ENCODE measurements around the gene BABAM2. TPM values are rescaled to one million over a fixed set of nuclear protein-coding genes. Genes with fewer than 3 reads are reported as not detected.

Gene BABAM2
- total and polyA plus RNA-seq, 2 experiments from 2014 or later: 28.8 to 43.6 TPM

- H3K79me2 ChIP-seq: peaks cover 2% of the 10 kb centered on the region
- no peaks in the 10 kb centered on the region for H3K36me3 ChIP-seq (replicated peaks; ENCODE audit: insufficient read depth, low read depth)
- H4K20me1 ChIP-seq (ENCODE audit: insufficient read depth, poor library complexity, severe bottlenecking): no peaks in the 10 kb centered on the region
- H3K27me3 ChIP-seq: no peaks in the 10 kb centered on the region
- H3K27ac ChIP-seq: no peak overlapping the region
- no peak for DNase-seq (ENCODE audit: low spot score)
- no peaks in the 10 kb centered on the region for H3K9me3 ChIP-seq (ENCODE audit: low read depth)
- no peaks in the 10 kb centered on the region for H3K4me1 ChIP-seq (ENCODE audit: insufficient read depth)
- H3K4me3 ChIP-seq: no peak overlapping the region
- H2AFZ ChIP-seq: no peak overlapping the region
- no peaks in the 10 kb centered on the region for H3K9me2 ChIP-seq (replicated peaks; ENCODE audit: insufficient read depth)
- no peak overlapping the region for H3K4me2 ChIP-seq
- TF ChIP-seq CTCF (IDR thresholded peaks at IDR 0.05; ENCODE audit: poor library complexity) (no peak), EZH2phosphoT487 (IDR thresholded peaks at IDR 0.05; ENCODE audit: low read depth, severe bottlenecking, unreplicated experiment) (no peak), EZH2 (IDR thresholded peaks at IDR 0.05; ENCODE audit: borderline replicate concordance) (no peak)
Measured at GRCh38 chr2:28000287-28000686, 109.8 kb downstream of the BABAM2 start.

- Histone ChIP-seq H3K27ac (no peak overlapping the region), H4K20me1 (ENCODE audit: insufficient read depth, poor library complexity, severe bottlenecking) (no peaks in the 10 kb centered on the region), H3K79me2 (peaks cover 2% of the 10 kb centered on the region), H3K36me3 (replicated peaks; ENCODE audit: insufficient read depth, low read depth) (no peaks in the 10 kb centered on the region), H3K27me3 (no peaks in the 10 kb centered on the region), H3K9me2 (replicated peaks; ENCODE audit: insufficient read depth) (no peaks in the 10 kb centered on the region), H3K9me3 (ENCODE audit: low read depth) (no peaks in the 10 kb centered on the region), H2AFZ (no peak overlapping the region), H3K4me3 (no peak overlapping the region), H3K4me2 (no peak overlapping the region), H3K4me1 (ENCODE audit: insufficient read depth) (no peaks in the 10 kb centered on the region)
- WGBS (ENCODE audit: low lambda C conversion rate, missing lambda C conversion rate): 95% methylated on average over 2 of the region's 2 CpGs
- no peak for DNase-seq (ENCODE audit: low spot score)
- TF ChIP-seq EZH2phosphoT487 (IDR thresholded peaks at IDR 0.05; ENCODE audit: low read depth, severe bottlenecking, unreplicated experiment) (no peak), EZH2 (IDR thresholded peaks at IDR 0.05; ENCODE audit: borderline replicate concordance) (no peak), CTCF (IDR thresholded peaks at IDR 0.05; ENCODE audit: poor library complexity) (no peak)
Measured at GRCh38 chr2:28002181-28002580, 111.7 kb downstream of the BABAM2 start.

- Histone ChIP-seq H3K9me3 (ENCODE audit: low read depth) (no peaks in the 10 kb centered on the region), H3K27me3 (no peaks in the 10 kb centered on the region), H3K4me3 (no peak overlapping the region), H3K36me3 (replicated peaks; ENCODE audit: insufficient read depth, low read depth) (no peaks in the 10 kb centered on the region), H3K4me2 (no peak overlapping the region), H3K79me2 (no peaks in the 10 kb centered on the region), H4K20me1 (ENCODE audit: insufficient read depth, poor library complexity, severe bottlenecking) (no peaks in the 10 kb centered on the region), H3K27ac (no peak overlapping the region), H3K9me2 (replicated peaks; ENCODE audit: insufficient read depth) (no peaks in the 10 kb centered on the region), H3K4me1 (ENCODE audit: insufficient read depth) (no peaks in the 10 kb centered on the region), H2AFZ (no peak overlapping the region)
- WGBS (ENCODE audit: low lambda C conversion rate, missing lambda C conversion rate): 59% methylated on average over 2 of the region's 2 CpGs
- no peak for DNase-seq (ENCODE audit: low spot score)
- TF ChIP-seq CTCF (IDR thresholded peaks at IDR 0.05; ENCODE audit: poor library complexity) (no peak), EZH2 (IDR thresholded peaks at IDR 0.05; ENCODE audit: borderline replicate concordance) (no peak), EZH2phosphoT487 (IDR thresholded peaks at IDR 0.05; ENCODE audit: low read depth, severe bottlenecking, unreplicated experiment) (no peak)
Measured at GRCh38 chr2:28004086-28004485, 113.6 kb downstream of the BABAM2 start.

GRCh38 chr2:28009732-28010131, 119.2 kb downstream of the BABAM2 start:
- H3K36me3 ChIP-seq (replicated peaks; ENCODE audit: insufficient read depth, low read depth): no peaks in the 10 kb centered on the region
- DNase-seq (ENCODE audit: low spot score): peak; percentile 7
- H3K4me2 ChIP-seq: no peak overlapping the region
- no peaks in the 10 kb centered on the region for H4K20me1 ChIP-seq (ENCODE audit: insufficient read depth, poor library complexity, severe bottlenecking)
- no peak overlapping the region for H2AFZ ChIP-seq
- no peaks in the 10 kb centered on the region for H3K79me2 ChIP-seq
- no peaks in the 10 kb centered on the region for H3K9me3 ChIP-seq (ENCODE audit: low read depth)
- no peaks in the 10 kb centered on the region for H3K4me1 ChIP-seq (ENCODE audit: insufficient read depth)
- no peak overlapping the region for H3K27ac ChIP-seq
- H3K27me3 ChIP-seq: no peaks in the 10 kb centered on the region
- no peak overlapping the region for H3K4me3 ChIP-seq
- H3K9me2 ChIP-seq (replicated peaks; ENCODE audit: insufficient read depth): no peaks in the 10 kb centered on the region
- no peak for TF ChIP-seq EZH2 (IDR thresholded peaks at IDR 0.05; ENCODE audit: borderline replicate concordance)
- no peak for TF ChIP-seq EZH2phosphoT487 (IDR thresholded peaks at IDR 0.05; ENCODE audit: low read depth, severe bottlenecking, unreplicated experiment)
- no peak for TF ChIP-seq CTCF (IDR thresholded peaks at IDR 0.05; ENCODE audit: poor library complexity)

All from hepatocyte (in vitro differentiated cells).